ENCODE results near the gene ZNF660.
"Not testable (repeated sequence)": the region's sequence is repeated elsewhere in the genome, so short reads cannot be mapped to it uniquely, and the experiment has no call there.

Gene ZNF660

GRCh38 chr3:44557074-44557473 lies 27.7 kb upstream of the ZNF660 start:
- Histone ChIP-seq H3K27ac (no peak overlapping the region), H3K36me3 (replicated peaks) (no peaks in the 10 kb centered on the region)

GRCh38 chr3:44561076-44561475 lies 23.7 kb upstream of the ZNF660 start:
- DNase-seq, result no peak
- Histone ChIP-seq H3K4me3 (ENCODE audit: low read depth, low read length) (no peak overlapping the region), H3K27me3 (replicated peaks) (no peaks in the 10 kb centered on the region), H3K27ac (no peak overlapping the region), H3K36me3 (replicated peaks) (peaks cover 4% of the 10 kb centered on the region)
- TF ChIP-seq CTCF (IDR thresholded peaks at IDR 0.05; ENCODE audit: low read depth, low read length, missing control alignments), result no peak
- in situ Hi-C loops (cut with HindIII; ENCODE audit: low pct_ligation_motif_present, low sequenced_read_pairs), result no loop called here

More at GRCh38 chr3:44557074-44557473, 27.7 kb upstream of the ZNF660 start:
- DNase-seq, result no peak
- H3K4me3 ChIP-seq (ENCODE audit: low read depth, low read length), result no peak overlapping the region
- no peak for TF ChIP-seq CTCF (IDR thresholded peaks at IDR 0.05; ENCODE audit: low read depth, low read length, missing control alignments)
- H3K27me3 ChIP-seq (replicated peaks), result no peaks in the 10 kb centered on the region
- in situ Hi-C loops (cut with HindIII; ENCODE audit: low pct_ligation_motif_present, low sequenced_read_pairs), result no loop called here

GRCh38 chr3:44562147-44562546 lies 22.6 kb upstream of the ZNF660 start:
- in situ Hi-C loops (cut with HindIII; ENCODE audit: low pct_ligation_motif_present, low sequenced_read_pairs), result no loop called here
- peaks cover 4% of the 10 kb centered on the region for H3K36me3 ChIP-seq (replicated peaks)
- DNase-seq, result no peak
- no peaks in the 10 kb centered on the region for H3K27me3 ChIP-seq (replicated peaks)
- no peak overlapping the region for H3K27ac ChIP-seq
- TF ChIP-seq CTCF (IDR thresholded peaks at IDR 0.05; ENCODE audit: low read depth, low read length, missing control alignments), result no peak
- no peak overlapping the region for H3K4me3 ChIP-seq (ENCODE audit: low read depth, low read length)

- Histone ChIP-seq H3K27ac (no peak overlapping the region), H3K4me3 (ENCODE audit: low read depth, low read length) (no peak overlapping the region), H3K27me3 (replicated peaks) (no peaks in the 10 kb centered on the region), H3K36me3 (replicated peaks) (peaks cover 27% of the 10 kb centered on the region)
- peak; percentile 70 for DNase-seq
- in situ Hi-C loops (cut with HindIII; ENCODE audit: low pct_ligation_motif_present, low sequenced_read_pairs), result no loop called here
- no peak for TF ChIP-seq CTCF (IDR thresholded peaks at IDR 0.05; ENCODE audit: low read depth, low read length, missing control alignments)
These were observed 16.2 kb upstream of the ZNF660 start for GRCh38 chr3:44568561-44568960.

GRCh38 chr3:44571024-44571423 lies 13.7 kb upstream of the ZNF660 start:
- Histone ChIP-seq H3K27ac (no peak overlapping the region), H3K27me3 (replicated peaks) (no peaks in the 10 kb centered on the region), H3K36me3 (replicated peaks) (peaks cover 24% of the 10 kb centered on the region), H3K4me3 (ENCODE audit: low read depth, low read length) (no peak overlapping the region)
- no peak for DNase-seq
- in situ Hi-C loops (cut with HindIII; ENCODE audit: low pct_ligation_motif_present, low sequenced_read_pairs), result no loop called here
- TF ChIP-seq CTCF (IDR thresholded peaks at IDR 0.05; ENCODE audit: low read depth, low read length, missing control alignments), result no peak

GRCh38 chr3:44576613-44577012 lies 8.2 kb upstream of the ZNF660 start:
- Histone ChIP-seq H3K27ac (no peak overlapping the region), H3K27me3 (replicated peaks) (no peaks in the 10 kb centered on the region), H3K4me3 (ENCODE audit: low read depth, low read length) (no peak overlapping the region), H3K36me3 (replicated peaks) (peaks cover 2% of the 10 kb centered on the region)
- no peak for TF ChIP-seq CTCF (IDR thresholded peaks at IDR 0.05; ENCODE audit: low read depth, low read length, missing control alignments)
- DNase-seq, result no peak
- in situ Hi-C loops (cut with HindIII; ENCODE audit: low pct_ligation_motif_present, low sequenced_read_pairs), result no loop called here

GRCh38 chr3:44577354-44577952 lies 7.3 kb upstream of the ZNF660 start:
- in situ Hi-C loops (cut with HindIII; ENCODE audit: low pct_ligation_motif_present, low sequenced_read_pairs); DNase-seq; H3K27me3 ChIP-seq (replicated peaks); H3K27ac ChIP-seq; H3K4me3 ChIP-seq (ENCODE audit: low read depth, low read length); H3K36me3 ChIP-seq (replicated peaks): not testable (repeated sequence)

GRCh38 chr3:44578316-44578715 lies 6.4 kb upstream of the ZNF660 start:
- H3K36me3 ChIP-seq (replicated peaks); DNase-seq: not testable (repeated sequence)

More at GRCh38 chr3:44578316-44578715, 6.4 kb upstream of the ZNF660 start:
- H3K4me3 ChIP-seq (ENCODE audit: low read depth, low read length); H3K27me3 ChIP-seq (replicated peaks); H3K27ac ChIP-seq; in situ Hi-C loops (cut with HindIII; ENCODE audit: low pct_ligation_motif_present, low sequenced_read_pairs): not testable (repeated sequence)
